Medulla oblongata (tissue), 1 donor: Measurements from ENCODE around the gene PAX3.

Experiments
- DNase-seq: peaks from one replicate; pipeline ENCODE4 v3.0.0-alpha.2; 2015; ENCODE audit errors: extremely low spot score

The PAX3 gene

DNA sequence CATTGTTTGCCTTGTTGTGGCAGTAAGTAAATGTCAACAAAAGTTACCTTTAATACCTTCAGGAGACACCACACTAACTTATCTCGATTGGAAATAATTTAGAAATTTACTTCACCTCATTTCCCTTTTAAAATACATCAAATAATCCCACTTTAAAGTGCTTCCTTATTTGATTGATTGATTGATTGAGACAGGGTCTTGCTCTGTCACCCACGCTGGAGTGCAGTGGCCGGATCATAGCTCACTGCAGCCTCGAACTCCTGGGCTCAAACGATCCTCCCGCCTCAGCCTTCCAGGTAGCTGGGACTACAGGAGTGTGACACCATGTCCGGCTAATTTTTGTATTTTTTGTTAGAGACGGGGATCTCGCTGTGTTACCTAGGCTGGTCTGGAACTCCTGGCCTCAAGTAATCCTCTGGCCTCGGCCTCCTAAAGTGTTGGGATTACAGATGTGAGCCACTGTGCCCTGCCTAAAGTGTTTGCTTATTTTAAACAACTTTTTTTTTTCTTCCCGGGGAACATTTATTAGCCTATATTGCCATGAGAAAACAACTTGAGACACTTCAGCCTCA lies 12.0 kb upstream of the PAX3 start:
- no peak for DNase-seq

DNA sequence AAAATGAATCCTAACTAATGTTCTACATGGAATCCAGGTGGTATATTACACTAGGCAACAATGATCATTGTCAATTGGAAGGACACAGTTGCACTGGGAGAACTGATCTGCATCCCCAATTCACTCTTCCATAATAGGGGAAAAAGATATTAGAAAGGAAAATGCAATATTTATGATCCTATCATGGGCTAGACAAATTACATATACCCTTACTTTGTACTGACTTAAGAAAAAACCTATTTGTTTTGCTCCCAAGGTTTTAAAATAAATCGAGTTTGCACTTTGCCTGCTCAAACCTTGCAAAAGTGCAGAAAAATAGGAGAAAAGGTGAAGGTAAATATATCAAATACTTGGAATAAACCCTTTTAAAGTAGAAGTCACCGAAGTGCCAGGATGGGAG lies 11.0 kb upstream of the PAX3 start:
- DNase-seq = no peak

DNA sequence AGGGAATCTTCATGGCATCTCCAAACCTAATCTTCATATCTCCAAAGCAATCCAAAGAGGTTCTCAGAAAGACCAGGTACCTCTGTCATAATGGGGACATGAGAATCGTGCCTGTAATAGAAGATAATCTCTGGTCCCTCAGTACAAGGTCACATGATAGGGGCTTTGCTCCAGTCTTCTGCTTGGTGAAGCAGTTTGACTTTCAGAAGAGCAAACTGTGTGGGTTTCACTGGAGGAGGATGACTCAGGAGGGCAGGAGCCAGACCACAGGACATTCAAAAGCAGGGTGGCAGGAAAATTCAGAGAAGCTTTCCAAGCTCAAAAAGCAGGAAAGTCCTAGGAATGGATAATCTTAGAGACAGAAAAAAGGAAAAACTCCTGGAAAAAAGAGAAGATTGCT lies 10.6 kb upstream of the PAX3 start:
- DNase-seq = no peak

DNA sequence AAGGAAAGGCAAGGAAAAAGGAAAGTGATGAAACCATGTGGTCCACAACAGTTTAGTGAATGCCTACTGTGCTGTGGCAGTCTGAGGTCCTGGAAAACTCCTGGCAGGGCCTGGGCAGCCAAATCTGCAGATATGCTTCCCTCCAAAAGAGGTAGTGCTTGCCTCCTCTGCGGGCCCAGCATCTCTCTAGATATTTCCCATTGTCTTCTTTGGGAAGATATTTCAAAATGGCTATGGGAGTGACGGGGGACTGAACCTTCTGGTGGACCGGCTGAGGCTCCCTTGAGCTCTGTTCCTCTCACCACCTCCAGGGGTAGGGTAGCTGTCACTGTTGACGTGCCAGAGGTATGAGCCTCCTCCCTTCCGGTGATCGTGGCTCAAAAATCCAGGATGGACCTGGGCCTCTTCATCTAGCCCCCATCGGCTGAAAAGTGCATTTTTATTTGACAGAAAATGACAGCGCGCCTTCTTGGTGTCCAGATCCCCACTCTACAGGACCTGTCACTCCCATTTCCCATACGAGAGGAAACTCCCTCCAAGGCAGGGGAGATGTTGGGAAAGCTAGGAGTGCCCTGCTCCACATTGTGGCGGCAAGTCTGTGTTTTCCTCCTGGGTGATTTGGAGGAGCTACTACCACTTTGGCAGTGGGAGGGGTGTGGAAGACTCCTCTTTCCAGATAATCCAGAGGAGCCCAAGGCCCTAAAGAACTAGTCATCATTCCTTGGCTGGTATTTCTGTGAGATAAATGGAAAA lies 9.4 kb upstream of the PAX3 start:
- DNase-seq = no peak

DNA sequence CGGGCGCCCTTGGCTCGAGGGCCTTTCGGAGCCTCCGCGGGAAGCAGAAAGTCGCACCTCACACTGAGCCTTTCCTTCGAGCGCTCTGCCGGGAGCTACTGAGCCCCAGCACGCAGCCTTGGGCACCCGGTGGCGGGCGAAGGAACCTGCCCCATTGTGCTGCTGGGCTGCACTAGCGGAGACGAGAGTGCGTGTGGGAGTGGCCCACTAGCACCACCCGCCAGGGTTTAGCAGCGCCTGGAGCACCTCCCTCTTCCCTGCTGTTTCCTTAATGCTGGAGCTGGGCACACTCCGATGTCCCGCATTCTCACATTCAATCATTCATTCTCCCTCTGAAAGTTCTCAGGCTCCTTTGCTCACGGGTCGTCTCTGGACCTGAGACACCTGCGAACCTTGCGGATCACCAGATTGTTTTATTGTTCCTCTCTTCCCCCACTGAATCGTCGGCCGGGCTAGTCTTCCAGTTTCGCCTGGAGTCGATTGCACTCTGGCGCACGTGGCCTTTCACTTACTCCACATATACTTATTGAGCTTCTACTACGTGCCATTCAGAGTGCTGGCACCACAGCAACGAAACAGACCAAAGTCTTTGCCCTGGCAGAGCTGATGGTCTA lies 8.5 kb upstream of the PAX3 start:
- no peak for DNase-seq

DNA sequence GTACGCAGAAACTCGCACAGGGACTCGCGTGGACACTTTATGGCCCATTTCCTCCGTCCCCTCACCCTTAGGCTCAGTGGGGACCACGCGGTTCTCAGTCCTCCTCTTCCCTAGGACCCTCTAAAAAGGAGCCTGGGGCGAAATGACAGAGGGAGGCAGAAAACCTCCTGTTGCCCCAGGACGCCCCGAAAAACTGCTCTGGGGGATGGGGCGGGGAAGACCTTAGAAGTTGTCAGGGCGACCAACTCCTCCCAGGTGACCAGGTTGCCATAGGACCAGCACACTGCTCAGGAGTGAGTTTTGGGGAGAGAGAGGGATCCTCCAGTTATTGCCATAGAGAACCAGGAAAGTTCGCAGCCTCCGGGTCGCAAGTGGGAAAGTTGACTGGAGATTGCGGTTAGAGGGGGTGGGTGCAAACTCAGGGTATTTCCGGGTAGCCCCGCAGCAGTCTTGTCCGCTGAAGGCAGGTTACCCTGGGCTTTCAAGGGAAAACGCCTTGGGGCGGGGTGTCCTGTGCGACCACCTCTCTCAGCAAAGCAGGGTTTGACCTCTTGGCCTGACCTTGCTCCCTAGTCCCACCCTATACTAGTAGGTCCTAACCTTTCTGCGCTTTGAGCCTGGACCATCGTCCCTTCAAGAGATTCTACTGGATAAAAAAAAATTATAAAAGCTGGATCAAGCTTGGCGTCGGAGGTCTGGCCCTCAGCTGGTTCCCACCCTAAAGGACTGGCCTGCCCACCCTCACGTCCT lies 7.8 kb upstream of the PAX3 start:
- DNase-seq = no peak

DNA sequence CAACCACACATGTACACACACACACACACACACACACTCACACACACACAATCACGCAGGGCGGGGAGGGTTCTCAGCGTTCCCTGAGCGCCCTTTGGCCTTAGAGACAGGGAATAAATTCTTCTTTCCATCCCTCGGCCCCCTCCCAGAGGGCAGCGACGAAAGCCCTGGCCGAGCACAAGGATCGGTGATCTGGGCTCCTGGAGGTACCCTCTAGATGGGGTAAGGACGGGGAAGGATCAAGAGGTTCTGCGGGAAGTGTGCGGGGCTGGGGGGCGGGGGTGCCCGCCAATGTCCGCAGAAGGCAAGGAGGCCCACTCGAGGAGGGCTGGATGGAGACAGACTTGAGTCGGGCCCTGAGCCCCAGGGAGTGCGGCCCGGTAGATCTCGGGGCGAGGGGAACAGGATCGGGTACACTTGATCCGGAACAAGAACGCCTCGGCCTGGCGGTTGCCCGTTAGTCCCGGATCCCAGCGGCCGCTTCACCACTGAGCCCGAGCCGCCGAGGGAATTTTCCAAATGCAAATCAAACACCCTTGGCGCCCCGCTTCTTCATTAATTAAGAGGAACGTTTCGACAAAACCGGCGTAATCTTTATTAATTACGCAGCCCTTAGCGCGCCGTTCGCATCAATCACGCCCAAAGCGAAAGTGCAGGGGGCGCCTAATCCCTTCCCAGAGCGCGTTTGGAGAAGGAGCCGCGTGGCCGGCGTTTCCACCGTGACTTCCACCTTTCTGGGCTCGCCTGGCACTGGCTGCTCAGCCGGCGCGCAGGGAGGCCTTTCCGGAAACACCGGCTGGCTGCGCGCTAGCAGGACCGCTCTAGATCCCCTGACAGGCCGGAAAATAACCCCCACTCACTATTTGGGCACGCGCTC lies 7.0 kb upstream of the PAX3 start:
- no peak for DNase-seq

DNA sequence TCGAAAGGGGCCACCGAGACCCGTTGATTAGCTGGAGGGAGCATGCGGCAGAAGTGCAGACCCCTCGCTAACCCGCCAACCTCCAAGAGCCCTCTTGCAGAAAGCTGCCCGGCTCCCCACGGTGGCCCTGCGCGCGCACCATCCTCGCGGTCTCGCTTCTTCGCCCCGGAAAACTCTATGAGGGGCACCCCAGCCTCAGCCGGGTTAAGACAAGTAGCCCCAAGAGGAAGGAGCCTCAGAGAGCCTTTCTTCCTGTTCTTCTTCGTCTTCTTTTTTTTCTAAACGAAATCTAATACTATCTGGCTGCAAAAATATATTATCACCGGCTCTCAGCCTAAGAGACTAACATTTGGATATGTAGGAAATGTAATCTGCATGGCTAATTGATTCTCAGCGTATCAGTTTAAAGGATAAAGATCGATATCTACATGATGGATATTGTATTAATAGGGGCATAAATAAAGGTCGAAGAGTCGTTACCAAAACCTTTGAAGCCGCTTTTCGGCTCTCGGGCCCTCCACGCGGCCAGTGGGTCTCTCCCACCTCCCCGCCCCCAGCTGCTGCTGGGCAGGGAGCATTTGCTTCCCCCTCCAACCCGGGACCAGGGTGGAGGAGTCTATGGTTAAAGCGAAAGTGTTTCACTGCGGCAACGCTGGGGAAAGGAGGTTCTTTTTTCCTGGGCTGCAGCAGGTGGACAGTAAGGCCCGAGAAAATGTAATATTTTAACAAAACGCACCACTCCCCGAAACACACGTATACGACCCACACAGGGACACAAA lies 6.1 kb upstream of the PAX3 start:
- DNase-seq = no peak

DNA sequence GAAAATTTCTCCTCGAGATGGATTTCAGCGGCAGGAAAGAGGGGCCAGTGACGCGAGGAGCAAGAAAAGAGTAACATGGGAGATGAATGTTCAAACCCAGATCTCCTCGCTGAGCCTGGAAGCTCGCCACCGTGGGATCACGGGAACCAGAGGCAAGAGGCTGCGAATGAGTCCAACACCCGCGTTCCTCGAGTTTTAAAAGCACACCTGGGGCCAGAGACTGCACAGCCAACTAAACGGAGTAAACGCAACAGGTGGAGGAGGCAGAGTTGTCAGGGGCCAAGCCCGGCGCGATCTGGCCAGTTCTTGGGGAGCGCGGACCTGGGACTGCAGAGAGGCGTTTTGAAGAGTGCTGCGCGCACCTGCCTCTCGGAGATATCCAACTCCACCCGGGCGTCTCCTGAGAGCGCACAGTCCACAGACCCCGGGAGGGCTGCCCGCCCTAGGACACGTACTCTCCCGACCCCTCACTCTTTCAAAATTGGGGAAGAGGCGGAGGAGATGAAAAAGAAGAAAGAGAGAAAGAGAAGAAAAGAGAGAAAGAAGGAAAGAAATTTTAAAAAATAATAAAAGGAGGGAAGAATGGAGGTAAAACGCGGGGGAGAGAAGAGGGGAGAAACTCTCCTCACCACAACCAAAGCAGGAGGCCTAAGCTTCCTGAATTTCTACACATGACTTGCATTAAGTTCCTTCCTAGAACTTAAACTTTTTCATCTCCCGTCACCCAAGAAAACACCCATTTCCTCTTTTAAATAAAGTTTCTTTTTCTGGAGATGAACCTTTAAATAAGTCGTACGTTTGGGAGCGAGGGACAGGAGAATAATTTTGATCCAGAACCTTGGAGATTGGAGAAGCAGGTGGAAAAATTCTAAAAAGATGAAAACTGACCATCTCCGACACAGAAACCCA lies 5.3 kb upstream of the PAX3 start:
- no peak for DNase-seq

DNA sequence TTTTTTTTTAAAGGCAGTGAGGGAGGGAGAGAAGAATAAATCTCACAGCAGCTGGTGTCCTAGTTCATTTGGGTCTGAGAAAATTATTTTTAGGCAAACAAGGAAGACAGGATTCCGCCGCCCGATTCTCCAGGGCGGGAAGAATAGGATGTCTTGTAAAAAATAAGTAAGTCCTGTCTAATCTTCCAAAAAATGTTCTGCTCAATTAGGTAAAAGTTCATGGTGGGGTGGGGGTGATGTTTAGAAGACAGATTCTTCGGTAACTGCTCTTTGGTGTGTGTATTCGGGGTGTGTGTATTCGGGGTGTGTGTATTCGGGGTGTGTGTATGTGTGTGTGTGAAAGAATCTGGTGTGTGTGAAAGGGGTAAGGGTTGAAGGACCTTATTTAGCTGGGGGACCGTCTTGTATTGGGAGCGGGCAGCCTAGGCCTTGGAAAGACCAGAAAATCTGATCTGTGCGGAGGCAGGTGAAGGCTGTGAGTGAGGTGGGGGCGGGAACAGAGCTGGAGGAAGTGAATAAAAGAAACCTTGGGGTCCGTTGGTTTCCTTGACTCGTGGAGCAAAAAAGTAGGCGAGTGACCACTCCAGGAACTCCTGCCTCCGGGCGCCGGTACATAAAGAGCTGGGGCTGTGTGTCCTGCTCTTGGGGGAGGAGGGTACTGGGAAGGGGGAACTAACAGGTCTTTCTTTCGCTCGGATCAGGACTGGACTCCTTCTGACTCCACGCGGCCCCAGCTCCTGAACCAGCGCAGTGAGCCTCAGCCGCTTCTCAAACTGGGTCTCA lies 4.4 kb upstream of the PAX3 start:
- DNase-seq = no peak

DNA sequence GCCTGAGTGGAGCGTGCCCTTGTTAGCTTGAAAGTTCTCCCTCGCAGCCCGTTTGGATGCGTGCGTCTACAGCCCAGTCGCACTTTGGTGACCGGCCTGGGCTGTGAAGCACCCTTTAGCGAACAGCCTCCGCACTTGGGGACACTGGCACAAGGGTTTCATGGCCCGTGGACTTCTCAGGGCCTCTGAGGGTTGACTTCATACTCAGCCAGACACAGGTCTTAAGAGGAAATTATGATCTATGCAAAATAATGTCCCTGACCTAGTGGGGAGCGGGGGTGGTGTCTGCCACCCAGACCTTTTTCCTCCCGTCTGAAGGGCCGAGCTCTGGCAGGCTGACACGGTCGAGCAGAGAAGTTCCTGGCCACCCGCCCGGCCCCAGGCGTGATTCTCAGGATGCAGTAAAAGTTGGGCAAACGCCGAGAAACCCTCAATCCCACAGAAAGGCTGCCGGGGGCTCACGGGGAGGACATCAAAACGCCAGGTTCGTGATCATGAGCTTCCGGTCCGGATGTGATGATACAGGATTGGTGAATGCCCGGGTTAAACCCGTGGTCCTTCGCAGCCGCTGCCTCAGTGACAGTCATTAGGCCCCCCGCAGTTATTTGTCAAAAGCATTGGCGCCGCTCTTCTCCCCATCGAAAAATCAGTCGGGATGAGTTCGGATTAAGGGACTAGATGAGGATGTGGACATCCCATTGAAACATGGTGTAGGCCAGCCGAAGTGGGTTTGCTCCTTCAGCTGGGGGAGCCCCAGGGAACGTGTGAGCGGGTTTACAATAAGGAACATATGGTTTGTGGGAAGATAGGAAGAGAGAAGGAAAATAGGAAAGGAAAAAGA lies 3.6 kb upstream of the PAX3 start:
- DNase-seq = no peak

DNA sequence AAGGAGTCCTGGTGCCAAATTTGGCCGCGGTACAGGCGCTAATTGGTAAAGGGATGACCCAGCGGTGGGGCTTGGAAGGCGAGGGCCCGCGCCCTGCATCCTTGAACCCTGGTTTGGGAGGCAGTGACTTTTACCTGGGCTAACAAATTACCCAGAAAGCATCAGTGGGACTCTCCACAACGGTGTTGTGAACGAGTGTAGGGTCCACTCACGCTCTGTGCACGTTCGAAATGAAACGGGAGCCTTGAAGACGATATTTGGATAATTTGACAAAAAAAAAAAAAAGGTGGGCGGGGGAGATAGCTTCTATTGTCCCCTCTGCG lies 3.0 kb upstream of the PAX3 start:
- no peak for DNase-seq

DNA sequence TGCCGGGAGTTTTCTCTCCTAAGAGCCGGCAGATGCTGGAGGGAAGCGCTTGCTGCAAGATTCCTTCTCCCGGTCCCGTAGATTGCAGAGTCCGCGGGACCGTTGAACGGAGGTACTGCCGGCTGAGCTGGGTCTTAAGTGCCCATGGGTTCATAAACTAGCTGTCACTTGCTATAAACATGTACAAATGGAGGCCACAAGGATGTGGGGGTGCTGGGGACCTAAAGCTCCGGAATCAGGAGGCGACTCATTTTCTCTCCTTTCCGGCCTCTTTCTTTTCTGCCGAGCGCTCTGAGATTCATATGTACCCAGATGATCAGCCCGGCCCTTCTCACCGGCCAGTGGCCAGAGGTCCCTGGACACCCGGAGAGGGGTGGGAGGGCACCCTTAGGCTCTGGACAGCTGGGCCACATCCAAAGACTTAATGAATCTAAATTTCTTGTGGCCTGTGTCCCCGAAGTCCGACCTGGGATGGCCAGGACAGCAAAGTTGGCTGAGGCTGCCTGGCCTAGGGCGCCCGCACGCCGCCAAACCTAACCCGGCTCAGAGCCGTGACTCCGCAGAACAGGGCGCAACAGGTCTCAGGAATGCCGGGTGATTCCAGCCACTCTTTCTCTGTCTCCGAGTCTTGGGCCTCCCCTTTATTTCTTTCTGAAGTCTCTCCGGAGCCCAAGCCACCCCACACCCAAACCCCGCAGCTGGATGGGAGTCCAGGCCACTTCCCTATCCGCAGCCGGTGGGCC lies 2.4 kb upstream of the PAX3 start:
- DNase-seq = no peak

DNA sequence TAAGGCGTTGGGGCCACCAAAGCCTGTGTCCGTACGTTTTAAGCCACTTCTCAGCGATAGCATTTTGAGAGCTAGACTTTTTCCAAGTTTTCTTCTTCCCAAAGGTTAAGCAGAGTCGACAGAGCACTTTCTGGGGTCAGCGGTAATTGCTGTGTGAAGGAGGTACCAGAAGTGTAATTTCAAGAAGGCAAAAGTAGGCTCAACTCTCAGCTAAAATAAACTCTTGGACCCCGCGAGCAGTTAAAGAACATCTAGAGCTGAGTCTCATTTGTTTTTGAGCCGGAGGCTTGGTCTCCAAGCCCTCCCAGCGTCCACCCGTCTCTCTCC lies 1.9 kb upstream of the PAX3 start:
- DNase-seq = no peak

DNA sequence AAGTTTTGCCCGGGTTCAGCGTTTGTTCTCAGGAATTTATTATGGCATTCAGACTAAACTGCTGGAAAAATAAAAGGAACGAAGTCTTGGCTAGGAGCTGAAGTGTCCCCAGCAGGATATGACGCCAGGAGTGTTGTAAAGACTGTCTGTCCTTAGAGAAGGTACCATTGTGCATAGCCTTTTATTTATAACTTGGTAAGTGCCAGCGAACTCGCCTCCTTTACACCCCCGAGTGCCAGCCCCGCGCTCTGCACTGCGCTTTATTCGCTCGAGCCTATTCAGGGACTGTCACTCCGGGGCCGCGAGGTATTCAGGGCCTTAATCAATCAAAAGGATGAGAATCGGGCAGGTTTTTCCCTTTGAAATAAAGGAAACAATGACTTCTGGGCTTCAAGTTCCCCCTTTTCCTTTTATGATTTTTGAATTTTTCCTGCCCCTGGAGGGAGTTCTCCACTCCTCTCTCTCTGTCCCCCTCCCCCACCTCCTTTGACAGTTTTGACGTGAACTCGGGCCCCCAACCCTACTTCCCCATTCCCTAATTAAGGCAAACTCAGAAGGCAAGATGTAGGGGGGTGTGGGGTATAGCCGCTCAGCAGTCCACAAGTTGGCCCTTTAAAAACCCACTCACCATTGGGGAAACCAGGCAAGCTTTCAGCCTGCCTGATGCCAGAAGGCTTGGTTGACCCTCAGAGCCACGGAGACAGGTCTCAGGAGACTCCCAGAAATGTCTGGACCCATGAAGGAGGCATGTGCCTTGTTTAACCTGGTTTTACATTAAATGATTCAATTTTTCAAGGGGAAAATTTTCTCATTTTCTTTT lies 1.3 kb upstream of the PAX3 start:
- DNase-seq = no peak

DNA sequence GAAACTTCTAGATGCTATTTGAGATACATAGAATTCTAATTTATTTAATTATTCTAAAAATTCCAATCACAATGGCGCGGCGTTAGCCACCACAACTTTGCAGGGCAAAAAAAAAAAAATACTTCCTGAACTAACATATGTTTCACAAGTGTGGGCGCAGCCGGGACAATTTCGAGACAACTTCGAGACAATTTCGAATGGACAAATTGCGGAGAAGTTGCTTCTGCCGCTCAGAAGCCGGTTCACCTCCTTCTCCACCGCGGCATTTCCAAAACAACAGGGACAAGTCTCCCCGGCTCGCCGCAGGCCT lies 842 bp downstream of the PAX3 start:
- DNase-seq = no peak

DNA sequence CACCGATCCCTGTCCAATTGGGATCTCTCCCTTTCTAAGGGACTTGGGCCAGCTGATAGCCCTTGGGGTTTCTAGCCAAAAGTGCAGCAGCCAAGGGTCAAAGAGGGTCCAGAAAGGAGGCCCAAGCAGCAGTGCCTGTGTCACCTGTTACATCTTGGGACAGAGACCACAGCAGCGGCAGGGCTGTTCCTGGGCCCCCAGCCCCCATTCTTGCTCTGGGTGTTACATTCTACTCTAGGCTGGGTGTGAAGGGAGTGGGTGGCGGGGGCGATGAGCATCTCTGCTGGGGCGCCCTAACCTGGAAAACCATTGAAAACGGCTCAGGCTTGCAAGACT lies 1.2 kb downstream of the PAX3 start:
- DNase-seq = no peak
